GM19397 (cell line): ENCODE measurements around the gene ST6GALNAC1.
"Not testable (repeated sequence)": the region's sequence is repeated elsewhere in the genome, so short reads cannot be mapped to it uniquely, and the experiment has no call there.

ENCODE experiments used
- ATAC-seq: cut with Tn5 transposase; IDR thresholded peaks from one replicate; pipeline ENCODE4 v1.9.1; 2021; ENCODE audit warnings: mild to moderate bottlenecking, moderate library complexity; ENCODE audit not compliant: unreplicated experiment

ST6GALNAC1 gene

DNA sequence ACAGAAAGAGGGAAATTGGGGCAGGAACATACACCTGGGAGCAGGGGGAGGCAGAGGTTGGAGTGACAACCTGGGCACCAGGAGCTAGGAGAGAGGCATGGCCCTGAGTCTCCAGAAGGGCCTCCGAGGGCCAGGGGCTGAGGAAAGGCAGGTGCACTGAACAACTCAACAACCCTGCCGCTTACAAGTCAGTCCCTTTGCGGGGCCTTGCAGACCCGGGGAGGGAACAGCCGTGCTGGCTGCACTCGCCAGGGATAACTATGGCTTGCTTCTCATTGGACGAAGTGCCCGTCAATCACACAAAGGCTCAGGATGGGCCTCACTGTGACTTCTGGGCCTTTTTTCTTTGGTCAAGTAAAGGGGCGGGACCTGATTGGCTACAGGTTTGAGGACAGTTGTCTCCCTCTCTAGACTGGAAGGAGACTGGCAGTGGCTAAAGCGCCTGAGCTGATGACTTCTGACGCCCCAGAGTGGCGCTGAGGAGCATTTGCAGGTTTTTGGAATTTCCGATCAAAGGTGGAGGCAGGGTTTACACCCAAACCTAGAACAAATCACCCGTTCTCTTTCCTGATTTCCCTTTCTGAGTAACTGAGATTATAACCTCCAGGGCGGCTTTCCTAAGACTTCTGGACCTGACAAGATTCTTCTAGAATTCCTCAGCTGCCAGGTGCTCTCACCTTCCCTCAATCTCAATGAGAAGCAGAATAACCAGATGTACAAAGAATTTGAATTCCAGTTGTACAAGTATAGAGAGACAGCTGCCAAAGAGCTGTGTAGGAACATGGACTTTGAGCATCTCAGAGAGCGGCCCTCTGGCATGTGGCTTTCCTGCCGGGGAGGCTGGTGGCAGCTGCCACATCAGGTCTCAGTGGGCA is 30.3 kb downstream of the ST6GALNAC1 start:
- no peak for ATAC-seq

DNA sequence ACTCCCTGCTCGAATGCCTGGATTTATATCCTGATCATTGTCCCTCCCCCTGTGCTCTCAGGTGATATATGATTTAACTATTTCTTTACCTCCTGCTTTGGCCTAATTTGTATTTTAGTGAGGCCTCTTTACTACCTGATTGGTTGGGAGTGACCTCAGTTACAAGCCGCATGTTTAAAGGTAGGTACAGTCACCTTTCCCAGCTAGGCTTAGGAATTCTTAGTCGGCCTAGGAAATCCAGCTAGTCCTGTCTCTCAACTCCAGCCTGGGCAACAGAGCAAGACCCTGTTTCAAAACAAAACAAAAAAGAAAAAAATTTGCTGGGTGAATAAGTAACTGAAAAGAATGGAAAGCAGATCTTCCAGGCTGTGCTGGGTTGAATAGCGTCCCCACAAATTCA is 31.1 kb downstream of the ST6GALNAC1 start:
- no peak for ATAC-seq

DNA sequence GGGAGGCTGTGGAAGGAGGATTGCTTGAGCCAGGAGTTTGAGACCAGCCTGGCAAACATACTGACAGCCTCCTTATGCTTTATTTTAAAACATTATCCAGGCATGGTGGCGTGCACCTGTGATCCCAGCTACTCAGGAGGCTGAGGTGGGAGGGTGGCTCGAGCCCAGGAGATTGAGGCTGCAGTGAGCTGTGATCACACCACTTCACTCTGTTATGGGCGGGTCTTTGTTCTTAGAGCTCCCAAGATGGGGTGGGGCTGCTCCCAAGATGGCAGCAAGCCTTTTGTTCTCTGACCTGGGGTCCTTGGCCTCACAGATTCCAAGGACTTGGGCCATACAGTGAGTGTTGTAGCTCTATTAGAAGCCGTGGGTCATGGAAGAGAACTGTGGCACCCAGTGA is 31.8 kb downstream of the ST6GALNAC1 start:
- ATAC-seq, result no peak

DNA sequence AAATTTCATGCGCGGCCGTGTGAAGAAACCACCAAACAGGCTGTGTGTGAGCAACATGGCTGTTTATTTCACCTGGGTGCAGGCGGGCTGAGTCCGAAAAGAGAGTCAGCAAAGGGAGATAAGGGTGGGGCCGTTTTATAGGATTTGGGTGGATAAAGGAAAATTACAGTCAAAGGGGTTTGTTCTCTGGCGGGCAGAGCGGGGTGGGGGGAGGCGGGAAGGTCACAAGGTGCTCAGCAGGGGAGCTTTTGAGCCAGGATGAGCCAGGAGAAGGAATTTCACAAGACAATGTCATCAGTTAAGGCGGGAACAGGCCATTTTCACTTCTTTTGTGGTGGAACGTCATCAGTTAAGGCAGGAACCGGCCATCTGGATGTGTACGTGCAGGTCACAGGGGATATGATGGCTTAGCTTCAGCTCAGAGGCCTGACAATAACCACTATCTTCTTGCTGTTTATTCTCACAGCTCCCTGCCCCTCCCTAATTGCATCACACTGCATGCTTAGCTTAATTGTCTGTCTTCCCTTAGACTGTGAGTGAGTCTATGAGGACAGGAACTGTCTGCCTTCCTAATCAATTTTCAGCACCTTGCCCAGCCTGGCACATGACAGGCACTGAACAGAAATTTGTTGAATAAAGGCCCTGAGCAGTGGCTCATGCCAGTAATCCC is 32.3 kb downstream of the ST6GALNAC1 start:
- ATAC-seq, result not testable (repeated sequence)

DNA sequence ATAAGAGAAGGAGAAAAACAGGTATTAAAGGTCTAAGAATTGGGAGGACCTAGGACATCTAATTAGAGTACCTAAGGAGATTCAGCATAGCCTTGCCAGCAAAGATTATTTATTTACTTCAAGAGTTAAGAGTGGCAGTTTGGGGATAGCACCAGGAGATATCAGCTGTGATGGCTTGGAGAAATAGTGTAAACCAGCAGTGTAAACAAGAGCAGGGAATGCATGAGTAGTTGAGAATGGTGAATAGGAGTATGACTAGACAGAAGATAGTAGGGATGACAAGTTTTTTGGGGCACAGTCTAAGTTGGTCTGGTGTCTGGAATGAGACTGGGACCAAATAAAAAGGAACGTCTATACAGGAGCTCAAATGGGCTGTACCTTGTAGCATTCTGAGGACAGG is 36.9 kb downstream of the ST6GALNAC1 start:
- ATAC-seq, result not testable (repeated sequence)

DNA sequence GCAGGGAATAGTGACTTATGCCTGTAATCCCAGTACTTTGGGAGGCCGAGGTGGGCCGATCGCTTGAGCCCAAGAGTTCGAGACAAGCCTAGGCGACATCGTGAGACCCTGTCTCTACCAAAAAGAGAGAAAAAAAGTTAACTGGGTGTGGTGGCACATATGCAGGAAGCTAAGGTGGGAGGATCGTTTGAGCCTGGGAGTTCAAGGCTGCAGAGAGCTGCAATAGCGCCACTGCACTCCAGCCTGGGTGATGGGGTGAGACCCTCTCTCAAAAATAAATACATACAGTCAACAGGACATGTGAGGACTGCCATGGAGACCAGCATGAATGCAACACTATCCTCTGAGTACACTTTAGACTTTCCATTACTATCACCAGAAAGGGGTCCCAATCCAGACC is 42.5 kb downstream of the ST6GALNAC1 start:
- ATAC-seq, result no peak

DNA sequence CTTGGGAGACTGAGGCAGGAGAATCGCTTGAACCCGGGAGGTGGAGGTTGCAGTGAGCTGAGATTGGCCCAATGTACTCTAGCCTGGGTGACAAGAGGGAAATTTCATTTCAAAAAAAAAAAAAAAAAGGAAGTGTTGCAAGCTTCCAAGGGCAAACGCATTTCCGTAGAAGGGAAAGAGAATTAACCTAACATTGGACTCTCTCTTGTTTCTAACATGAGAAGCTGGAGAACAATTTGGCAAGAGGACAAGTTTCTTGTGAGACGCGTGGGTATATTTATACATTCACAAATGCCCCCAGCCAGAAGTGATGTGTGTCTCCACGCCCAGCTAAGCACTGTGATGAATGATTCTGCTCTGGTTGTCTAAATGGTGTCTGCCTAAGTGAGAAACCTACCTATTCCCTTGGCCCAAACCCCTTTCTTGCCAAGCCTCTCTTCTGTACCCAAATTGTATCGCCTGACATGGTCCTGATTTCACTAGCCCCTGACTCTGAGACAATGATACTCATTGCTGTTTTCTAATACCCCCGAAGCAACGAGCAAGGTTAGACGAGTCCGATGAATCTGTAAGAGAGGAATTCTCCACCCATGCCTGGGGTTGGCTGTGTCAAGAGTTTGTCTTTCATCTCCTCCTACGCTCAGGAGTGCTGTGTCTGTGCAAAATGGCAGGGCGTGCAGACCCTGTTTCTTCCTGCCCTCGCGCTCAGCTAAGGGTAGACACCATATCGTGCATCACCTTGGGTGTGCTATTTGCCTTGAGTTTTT is 43.7 kb downstream of the ST6GALNAC1 start:
- ATAC-seq, result no peak

DNA sequence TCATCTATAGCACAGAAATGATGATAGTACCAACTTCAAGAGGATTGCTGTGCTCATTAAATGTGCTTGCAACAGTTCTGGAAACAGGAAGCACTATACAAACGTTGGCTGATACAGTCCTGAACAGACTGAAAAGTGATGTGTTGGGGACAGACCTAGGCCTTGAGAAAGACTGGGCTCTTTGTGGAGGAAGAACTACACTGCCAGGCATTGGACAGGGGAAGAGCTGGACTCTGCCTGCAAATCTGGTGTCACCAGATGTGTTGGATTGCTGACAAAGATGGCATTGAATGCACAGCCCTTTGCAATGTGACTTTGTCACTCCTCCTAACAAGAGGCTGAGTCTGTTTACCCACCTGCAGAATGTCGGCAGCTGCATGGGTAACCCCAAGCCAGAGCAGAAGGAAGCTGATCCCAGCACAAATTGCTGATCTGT is 45.5 kb downstream of the ST6GALNAC1 start:
- ATAC-seq, result no peak

DNA sequence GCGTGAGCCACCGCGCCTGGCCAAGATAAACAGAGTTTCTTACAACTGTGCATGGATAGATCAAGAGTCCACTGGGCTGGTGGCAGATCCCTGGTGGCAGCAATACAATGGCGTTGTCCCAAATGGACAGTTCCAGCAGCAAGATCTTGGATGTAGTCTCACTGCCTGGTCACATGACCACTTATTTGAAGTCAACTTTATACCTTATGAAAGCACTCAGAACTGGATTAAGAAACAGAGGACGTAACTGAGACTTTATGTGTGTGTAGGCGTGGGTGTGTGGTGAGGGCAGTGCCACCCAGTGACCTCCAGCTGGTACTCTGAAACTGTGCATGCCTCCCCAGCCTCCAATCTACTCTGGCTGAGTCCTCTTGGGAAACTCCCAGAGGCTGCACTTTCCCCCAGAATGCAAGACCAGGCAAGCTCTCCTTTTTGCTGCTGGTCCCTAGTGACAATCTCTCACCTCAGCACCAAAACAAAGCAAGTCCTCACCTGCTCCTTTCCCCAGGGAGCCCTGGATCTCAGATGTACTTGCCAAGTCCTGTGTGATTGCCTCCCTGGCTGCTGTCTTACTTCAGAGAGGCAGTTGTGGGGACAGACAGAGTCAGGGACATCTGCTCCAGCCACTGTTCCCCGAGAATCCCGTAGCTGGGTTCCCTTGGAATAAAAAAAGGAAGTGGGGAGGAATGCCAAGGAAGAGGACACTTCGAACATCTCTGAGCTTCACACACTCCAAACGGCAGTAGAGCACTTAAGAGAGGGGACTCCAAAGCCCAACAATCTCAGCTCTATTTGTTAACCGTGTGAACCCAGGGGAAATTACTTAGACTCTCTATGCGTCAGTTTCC is 46.2 kb downstream of the ST6GALNAC1 start:
- ATAC-seq, result no peak

DNA sequence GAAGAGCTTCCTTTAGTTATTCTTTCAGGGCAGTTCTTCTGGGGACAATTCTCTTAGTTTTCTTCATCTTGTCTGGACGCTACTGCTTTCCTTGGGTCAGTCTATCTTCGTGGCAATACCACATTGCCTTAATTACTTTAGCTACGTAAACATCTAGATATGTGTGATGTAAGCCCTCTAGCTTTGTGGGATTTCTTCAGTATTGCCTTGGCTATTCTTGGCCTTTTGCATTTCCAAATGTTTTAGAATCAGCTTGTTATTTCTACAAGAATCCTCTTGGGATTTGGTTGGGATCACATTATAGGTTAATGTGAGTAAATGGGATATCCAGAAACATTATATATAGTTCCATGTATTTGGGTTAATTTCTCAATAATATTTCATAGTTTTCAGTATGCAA is 48.9 kb downstream of the ST6GALNAC1 start:
- no peak for ATAC-seq

DNA sequence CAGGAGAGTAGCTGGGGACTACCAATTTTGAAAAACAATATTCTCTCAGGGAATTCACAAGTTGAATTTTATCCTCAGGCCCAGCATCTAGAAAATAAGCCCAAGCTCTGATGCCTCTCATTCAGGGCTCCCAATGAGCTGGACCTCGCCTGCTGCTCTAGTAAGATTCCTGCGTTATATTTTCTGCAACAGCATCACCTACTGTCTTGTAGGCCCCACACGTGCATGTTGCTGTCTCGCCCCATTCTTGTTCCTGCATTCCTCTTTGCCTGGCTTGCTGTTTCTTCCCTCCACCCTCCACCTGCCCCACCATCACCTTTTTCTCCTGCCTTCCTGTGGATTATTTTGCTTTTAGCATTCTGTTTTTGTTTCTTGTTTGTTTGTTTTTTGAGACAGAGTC is 49.6 kb downstream of the ST6GALNAC1 start:
- no peak for ATAC-seq

DNA sequence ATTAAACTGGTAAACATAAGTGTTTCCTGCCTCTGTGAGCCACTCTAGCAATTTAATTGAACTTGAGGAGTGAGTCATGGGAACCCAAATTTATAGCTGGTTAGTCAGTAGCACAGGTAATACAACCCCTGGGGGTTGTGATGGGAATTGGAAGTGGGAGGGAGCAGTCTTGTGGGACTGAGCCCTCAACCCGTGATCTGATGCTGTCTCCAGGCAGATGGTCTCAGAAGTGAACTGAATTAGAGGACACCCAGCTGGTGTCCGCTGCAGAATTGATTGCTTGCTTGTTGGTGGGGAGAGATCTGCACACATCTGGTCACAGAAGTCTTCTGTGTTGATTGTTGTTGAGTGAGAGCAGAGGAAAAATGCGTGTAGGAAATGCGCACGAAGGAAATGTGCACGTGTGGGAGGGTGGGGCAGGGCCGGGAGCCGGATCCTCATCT is 50.2 kb downstream of the ST6GALNAC1 start:
- ATAC-seq, result no peak

DNA sequence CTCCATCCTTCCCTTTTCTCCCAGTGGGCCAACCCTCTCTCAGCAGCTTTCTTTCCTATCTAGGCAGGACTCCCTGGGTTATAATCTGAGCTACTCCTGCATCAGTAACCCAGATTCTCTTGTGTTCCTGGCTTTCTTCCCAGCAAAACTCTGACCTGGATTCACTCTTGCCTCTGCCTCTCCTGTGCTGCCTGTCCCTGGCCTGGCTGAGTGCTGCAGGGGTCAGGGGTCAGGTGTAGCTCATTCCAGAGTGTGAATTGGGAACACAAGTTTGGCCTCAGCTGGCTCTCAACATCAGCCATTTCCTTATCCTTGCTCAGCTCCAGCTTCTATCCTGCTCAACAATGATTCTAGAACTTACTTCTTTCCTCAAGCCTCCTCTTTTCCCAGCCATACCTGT is 55.4 kb downstream of the ST6GALNAC1 start:
- no peak for ATAC-seq

DNA sequence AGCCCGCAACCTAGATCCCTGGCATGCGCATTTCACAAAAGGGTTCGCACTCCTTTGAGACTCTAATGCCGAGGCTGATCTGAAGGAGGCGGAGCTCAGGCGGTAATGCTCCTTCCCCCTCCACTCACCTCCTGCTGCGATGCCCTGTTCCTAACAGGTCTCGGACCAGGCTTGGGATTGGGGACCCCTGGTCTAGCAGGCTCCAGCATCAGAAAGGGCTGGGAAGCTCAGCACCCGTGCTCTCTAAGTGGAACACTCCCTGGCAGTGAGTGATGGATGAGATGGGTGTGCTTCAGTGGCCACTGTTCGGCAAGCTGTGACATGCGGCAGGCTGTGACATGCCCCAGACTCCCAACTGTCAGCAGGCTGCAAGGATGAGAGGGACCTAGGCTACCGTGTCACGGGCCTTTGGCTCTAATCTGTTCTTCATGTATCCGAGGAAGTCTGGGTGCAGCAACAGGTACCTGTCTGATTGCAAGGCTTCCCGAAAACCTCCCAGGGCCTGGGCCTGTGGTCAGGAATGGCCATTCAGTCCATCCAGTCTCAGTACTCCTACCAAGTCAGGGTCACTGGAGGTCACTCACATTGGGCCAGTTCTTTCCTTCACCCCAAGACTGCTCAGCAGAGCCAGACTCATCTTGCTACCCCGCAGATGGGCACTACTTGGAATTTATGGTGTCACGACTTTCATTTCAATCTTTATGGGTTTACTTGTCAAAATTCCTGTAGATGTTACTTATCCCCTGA is 56.6 kb downstream of the ST6GALNAC1 start:
- ATAC-seq, result no peak

DNA sequence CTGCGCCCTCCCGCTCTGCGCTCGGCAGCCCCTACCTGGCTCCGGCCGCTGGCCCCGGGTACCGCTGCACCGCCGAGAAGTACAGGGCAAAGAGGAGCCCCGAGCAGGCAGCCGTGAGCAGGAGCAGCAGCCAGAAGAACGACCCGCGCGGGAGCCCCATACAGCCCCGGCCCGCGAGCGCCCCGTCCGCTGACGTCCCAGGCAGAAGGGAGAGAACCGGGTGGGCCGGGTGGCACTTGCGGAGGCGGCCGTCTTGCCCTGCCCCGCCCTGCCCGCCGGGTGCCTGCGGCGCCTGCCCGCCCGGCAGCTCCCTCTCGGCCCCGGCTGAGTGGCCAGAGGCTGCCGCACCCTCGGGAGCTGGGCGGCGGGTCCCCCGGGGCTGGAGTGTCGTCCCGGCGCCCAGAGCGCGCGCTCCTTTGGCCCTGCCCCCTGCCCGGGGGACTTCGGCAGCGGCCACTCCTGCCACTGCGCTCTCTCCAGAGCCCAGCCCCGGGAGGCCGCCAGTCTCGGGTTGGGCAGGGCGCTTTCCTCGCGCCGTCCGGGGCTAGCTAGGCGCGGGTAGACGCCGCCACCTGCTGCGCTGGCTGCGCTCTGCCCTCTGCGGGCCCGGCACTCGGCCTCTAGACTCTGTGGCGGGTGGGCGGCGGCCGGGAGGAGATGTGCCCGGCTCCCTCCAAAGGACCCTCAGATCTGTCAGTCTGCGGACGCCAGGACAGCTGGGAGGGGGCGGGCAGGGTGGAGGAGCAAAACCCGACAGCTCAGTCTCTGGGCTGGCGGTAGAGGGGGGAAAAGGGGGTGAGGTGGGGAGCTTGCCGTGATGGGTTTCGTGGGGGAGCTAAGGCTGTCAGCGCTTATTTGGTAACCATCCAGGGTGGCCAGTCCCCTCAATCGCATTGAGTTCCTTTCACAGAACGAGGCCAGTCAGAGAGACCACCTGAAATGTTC is 57.6 kb downstream of the ST6GALNAC1 start, which contains the start of gene ST6GALNAC2:
TSS of gene ST6GALNAC2 (minus strand) at position 212 of the 945 bp plus-strand sequence. CDS start at position 160, 52 bp downstream.
- no peak for ATAC-seq

DNA sequence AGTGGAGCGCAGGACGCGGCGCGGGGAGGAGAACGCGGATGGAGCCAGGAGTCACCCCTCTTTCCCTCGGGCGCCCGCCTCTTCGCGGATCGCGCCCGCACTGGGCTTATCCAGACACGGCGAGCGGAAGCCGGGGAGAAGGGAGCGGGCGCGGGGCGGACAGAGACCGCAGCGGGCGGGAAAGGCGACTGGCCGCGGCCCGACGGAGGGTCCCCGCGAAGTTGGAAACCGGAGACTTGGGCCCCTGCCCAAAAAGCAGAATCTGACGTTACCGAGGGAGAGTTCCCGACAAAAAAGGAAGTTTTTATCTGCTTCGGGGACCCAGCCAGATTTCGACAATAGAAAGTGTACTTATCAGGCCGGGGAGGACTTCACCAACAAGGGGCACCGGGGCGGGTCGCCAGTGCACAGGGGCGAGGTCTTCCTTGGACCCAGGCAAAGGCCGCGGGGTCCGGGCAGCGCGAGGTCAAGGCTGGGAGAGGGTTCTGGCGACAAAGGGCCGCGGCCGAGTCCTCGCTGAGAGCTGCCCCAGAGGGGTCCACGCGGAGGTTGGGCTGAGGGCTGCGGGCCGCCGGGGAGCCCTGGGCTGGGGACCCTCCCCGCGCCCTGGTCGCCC is 58.4 kb downstream of the ST6GALNAC1 start:
- ATAC-seq, result no peak

DNA sequence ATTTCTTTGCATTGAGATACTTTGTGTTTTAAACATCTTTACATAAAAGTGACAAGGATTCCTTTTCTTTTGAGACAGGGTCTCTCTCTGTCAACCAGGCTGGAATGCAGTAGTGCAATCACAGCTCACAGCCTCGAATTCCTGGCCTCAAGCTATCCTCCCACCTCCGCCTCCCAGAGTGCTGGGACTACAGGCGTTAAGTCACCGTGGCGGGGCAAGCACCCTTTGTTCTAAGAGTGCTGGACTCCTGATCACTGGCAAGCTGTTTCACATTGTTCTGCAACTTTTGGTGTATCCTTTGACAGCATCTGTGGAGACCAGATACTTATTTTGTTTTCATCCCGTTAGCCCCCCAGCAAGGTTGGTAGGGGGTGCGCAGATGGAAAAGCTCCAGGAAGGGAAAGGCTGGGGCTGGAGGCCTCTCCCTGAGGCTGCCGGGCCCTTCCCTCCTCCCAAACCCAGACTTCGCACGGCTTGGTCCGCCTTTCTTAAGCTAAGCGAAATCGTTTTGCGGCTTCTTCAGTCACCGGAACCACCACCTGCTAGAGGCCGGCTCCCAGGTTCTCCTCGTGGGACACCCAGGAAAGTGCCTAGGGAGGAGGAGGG is 59.0 kb downstream of the ST6GALNAC1 start:
- ATAC-seq, result no peak

DNA sequence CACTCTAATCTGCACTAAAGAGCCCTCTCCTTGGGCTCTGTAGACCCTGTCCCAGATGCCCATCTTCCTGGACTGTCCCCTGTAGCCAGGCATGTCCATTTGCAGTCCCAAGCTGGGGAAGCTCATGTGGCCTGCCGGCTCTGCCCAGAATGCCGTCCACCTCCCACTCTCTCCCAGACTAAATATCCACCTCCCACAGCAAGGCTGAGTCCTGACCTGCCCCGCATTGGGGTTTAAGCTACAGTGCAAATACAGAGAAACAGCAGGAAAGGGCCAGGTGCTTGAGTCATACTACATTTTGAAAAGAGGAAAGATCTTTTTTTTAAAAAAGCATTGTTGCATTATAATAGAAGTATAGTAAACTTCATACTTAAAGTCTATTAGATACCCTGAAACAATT is 60.9 kb downstream of the ST6GALNAC1 start:
- ATAC-seq, result no peak
